OCI-LY1 (cell line): Measurements from ENCODE around the gene SMIM14.
"Not testable (repeated sequence)": the region's sequence is repeated elsewhere in the genome, so short reads cannot be mapped to it uniquely, and the experiment has no call there.

Experiments used
- H2AFZ ChIP-seq: fragments of 200-600 bp; sonication (generic), shearing (Covaris generic); 2 replicates; pipeline ENCODE4 v1.6.0; 2014; ENCODE audit warnings: antibody characterized with exemption, mild to moderate bottlenecking, low read length
- H3F3A ChIP-seq: fragments of 200-600 bp; sonication (generic), shearing (Covaris generic); 2 replicates; pipeline ENCODE4 v1.6.0; 2014; ENCODE audit warnings: mild to moderate bottlenecking, antibody characterized with exemption, low read length, moderate library complexity; ENCODE audit not compliant: insufficient read depth
- H3K27ac ChIP-seq: fragments of 200-600 bp; sonication (generic); 2 replicates; pipeline ENCODE4 v1.5.1; 2014; ENCODE audit warnings: low read length, mixed run types, mild to moderate bottlenecking, low read depth; ENCODE audit not compliant: poor library complexity, severe bottlenecking
- H3K27me3 ChIP-seq: fragments of 200-600 bp; sonication (generic); 2 replicates; pipeline ENCODE4 v1.6.0; 2014; ENCODE audit warnings: antibody characterized with exemption, mild to moderate bottlenecking, low read length, moderate library complexity; ENCODE audit not compliant: insufficient read depth
- H3K36me3 ChIP-seq: fragments of 200-600 bp; sonication (generic); 2 replicates; pipeline ENCODE4 v1.6.1; 2014; ENCODE audit warnings: mild to moderate bottlenecking, antibody characterized with exemption, low read length, moderate library complexity, mixed read lengths; ENCODE audit not compliant: insufficient read depth
- H3K4me1 ChIP-seq: fragments of 200-600 bp; sonication (generic); 2 replicates; pipeline ENCODE4 v1.5.1; 2014; ENCODE audit warnings: mild to moderate bottlenecking, low read length, moderate library complexity; ENCODE audit not compliant: insufficient read depth, severe bottlenecking
- H3K4me2 ChIP-seq: fragments of 200-600 bp; sonication (generic), shearing (Covaris generic); 2 replicates; pipeline ENCODE4 v1.6.1; 2014; ENCODE audit warnings: low read length
- H3K4me3 ChIP-seq: fragments of 200-600 bp; sonication (generic); 2 replicates; pipeline ENCODE4 v1.5.1; 2014; ENCODE audit warnings: low read length, low read depth, mild to moderate bottlenecking, mixed read lengths; ENCODE audit not compliant: poor library complexity, severe bottlenecking
- H3K79me2 ChIP-seq: fragments of 200-600 bp; shearing (Covaris generic); 2 replicates; pipeline ENCODE4 v1.6.1; 2016; ENCODE audit warnings: mixed run types, low read length, mixed read lengths; ENCODE audit not compliant: insufficient read depth
- H3K9ac ChIP-seq: fragments of 200-600 bp; sonication (generic), shearing (Covaris generic); 2 replicates; pipeline ENCODE4 v1.6.1; 2014; ENCODE audit warnings: mild to moderate bottlenecking, low read length, mixed read lengths
- H3K9me2 ChIP-seq: fragments of 200-600 bp; sonication (generic), shearing (Covaris generic); 2 replicates; pipeline ENCODE4 v1.6.1; 2014; ENCODE audit warnings: low read depth, mild to moderate bottlenecking, low read length, mixed read lengths
- H3K9me3 ChIP-seq: fragments of 200-600 bp; shearing (Covaris generic); 2 replicates; pipeline ENCODE4 v1.6.1; 2014; ENCODE audit warnings: low read length, mixed read lengths
- H4K20me1 ChIP-seq: fragments of 200-600 bp; sonication (generic), shearing (Covaris generic); 2 replicates; pipeline ENCODE4 v1.6.0; 2016; ENCODE audit warnings: mild to moderate bottlenecking, low read length; ENCODE audit not compliant: insufficient read depth
- CTCF ChIP-seq: fragments of 200-600 bp; sonication (generic), shearing (Covaris generic); IDR thresholded peaks from 2 replicates; pipeline ENCODE4 v1.5.1; 2017; ENCODE audit warnings: mild to moderate bottlenecking, antibody characterized with exemption, low read length, moderate library complexity, mixed read lengths
- EZH2 ChIP-seq: fragments of 200-600 bp; sonication (generic), shearing (Covaris generic); IDR thresholded peaks from 2 replicates; pipeline ENCODE4 v1.8.0; 2017; ENCODE audit warnings: borderline replicate concordance, mixed run types, mild to moderate bottlenecking, antibody characterized with exemption, low read length, moderate library complexity, mixed read lengths

Gene SMIM14

GRCh38 chr4:39514888-39515401 lies 123.7 kb downstream of the SMIM14 start:
- Histone ChIP-seq H3K4me3 (no peak overlapping the region), H4K20me1 (no peaks in the 10 kb centered on the region), H3K27me3 (no peaks in the 10 kb centered on the region), H3K27ac (no peak overlapping the region), H3K36me3 (peaks cover 36% of the 10 kb centered on the region), H3K9me3 (no peaks in the 10 kb centered on the region), H3F3A (no peaks in the 10 kb centered on the region), H3K79me2 (no peaks in the 10 kb centered on the region), H3K4me1 (no peaks in the 10 kb centered on the region), H3K9ac (no peak overlapping the region), H2AFZ (no peak overlapping the region), H3K4me2 (no peak overlapping the region), H3K9me2 (no peaks in the 10 kb centered on the region)
- TF ChIP-seq EZH2 (no peak), CTCF (no peak)

- not testable (repeated sequence) for H3F3A ChIP-seq, H3K9ac ChIP-seq, H3K9me2 ChIP-seq, H3K4me1 ChIP-seq, H3K9me3 ChIP-seq, H4K20me1 ChIP-seq, H3K79me2 ChIP-seq, H3K27me3 ChIP-seq, H3K4me3 ChIP-seq, H3K27ac ChIP-seq, H2AFZ ChIP-seq, H3K4me2 ChIP-seq
- peaks cover 43% of the 10 kb centered on the region for H3K36me3 ChIP-seq
Measured at GRCh38 chr4:39514266-39514665, 124.4 kb downstream of the SMIM14 start.

- Histone ChIP-seq H3K9me2 (no peaks in the 10 kb centered on the region), H3K4me2 (no peak overlapping the region), H3K4me1 (no peaks in the 10 kb centered on the region), H3K36me3 (peaks cover 69% of the 10 kb centered on the region), H4K20me1 (no peaks in the 10 kb centered on the region), H2AFZ (no peak overlapping the region), H3K79me2 (no peaks in the 10 kb centered on the region), H3K27me3 (no peaks in the 10 kb centered on the region), H3K9me3 (no peaks in the 10 kb centered on the region), H3K27ac (no peak overlapping the region), H3F3A (no peaks in the 10 kb centered on the region), H3K4me3 (no peak overlapping the region), H3K9ac (no peak overlapping the region)
- TF ChIP-seq EZH2 (no peak), CTCF (no peak)
Measured at GRCh38 chr4:39510348-39510929, 128.2 kb downstream of the SMIM14 start.

GRCh38 chr4:39505581-39505980 lies 133.1 kb downstream of the SMIM14 start:
- no peaks in the 10 kb centered on the region for H3K9me3 ChIP-seq
- peaks cover 86% of the 10 kb centered on the region for H3K36me3 ChIP-seq
- no peaks in the 10 kb centered on the region for H4K20me1 ChIP-seq
- no peak overlapping the region for H3K9ac ChIP-seq
- H3K4me1 ChIP-seq: no peaks in the 10 kb centered on the region
- H3F3A ChIP-seq: no peaks in the 10 kb centered on the region
- H3K4me3 ChIP-seq: no peak overlapping the region
- H3K27ac ChIP-seq: no peak overlapping the region
- TF ChIP-seq CTCF (no peak), EZH2 (no peak)
- no peaks in the 10 kb centered on the region for H3K27me3 ChIP-seq
- H3K79me2 ChIP-seq: no peaks in the 10 kb centered on the region
- no peaks in the 10 kb centered on the region for H3K9me2 ChIP-seq
- H3K4me2 ChIP-seq: no peak overlapping the region
- H2AFZ ChIP-seq: no peak overlapping the region
